HG03039 (cell line): ENCODE measurements around the gene PLEKHA7.
"Not testable (repeated sequence)": the region's sequence is repeated elsewhere in the genome, so short reads cannot be mapped to it uniquely, and the experiment has no call there.

Experiments
- ATAC-seq: cut with Tn5 transposase; IDR thresholded peaks from one replicate; pipeline ENCODE4 v1.9.1; 2021; ENCODE audit warnings: mild to moderate bottlenecking, moderate library complexity; ENCODE audit not compliant: unreplicated experiment

The PLEKHA7 gene

GRCh38 chr11:16979703-16980622 lies 34.3 kb downstream of the PLEKHA7 start:
- ATAC-seq = no peak

DNA sequence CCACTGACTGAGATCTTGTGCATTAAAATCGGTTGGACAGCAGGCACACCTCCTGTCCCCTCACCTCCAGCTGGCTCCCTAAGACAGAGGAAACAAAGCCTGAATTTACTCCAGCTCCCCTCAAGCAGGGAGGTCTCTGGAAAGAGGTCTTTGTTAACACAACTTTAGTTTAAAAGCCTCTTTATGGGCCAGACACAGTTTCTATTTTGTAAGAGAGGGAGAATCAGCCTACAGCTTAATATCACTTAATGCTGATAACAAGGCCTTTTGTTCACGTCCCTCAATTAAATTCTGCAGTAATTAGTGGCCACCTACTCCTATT lies 36.3 kb downstream of the PLEKHA7 start:
- no peak for ATAC-seq

- no peak for ATAC-seq
Observed at GRCh38 chr11:16977136-16977993, 36.8 kb downstream of the PLEKHA7 start.

DNA sequence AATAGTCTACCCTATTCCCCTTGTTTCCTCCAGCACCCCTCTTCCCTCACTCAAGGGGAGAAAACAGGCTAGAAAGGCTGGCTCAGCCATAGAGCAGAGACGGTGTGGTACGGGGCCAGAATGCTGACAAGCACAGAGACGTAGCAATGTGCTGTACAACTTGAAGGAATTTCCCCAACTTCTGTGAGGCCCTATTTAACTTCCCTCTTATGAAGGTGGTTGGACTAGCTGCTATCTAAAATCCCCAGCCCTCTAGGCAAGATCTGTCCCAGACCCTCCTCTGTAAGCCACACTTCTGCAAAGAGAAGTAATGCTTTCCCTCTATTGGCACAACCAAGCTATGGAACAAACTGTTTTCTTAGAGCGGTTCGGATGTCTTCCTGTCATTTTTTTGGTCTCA lies 37.8 kb downstream of the PLEKHA7 start:
- no peak for ATAC-seq

- no peak for ATAC-seq
Observed at GRCh38 chr11:16975906-16976305, 38.3 kb downstream of the PLEKHA7 start.

- no peak for ATAC-seq
Observed at GRCh38 chr11:16973338-16973964, 40.8 kb downstream of the PLEKHA7 start.

GRCh38 chr11:16969010-16969999 lies 44.9 kb downstream of the PLEKHA7 start:
- no peak for ATAC-seq

DNA sequence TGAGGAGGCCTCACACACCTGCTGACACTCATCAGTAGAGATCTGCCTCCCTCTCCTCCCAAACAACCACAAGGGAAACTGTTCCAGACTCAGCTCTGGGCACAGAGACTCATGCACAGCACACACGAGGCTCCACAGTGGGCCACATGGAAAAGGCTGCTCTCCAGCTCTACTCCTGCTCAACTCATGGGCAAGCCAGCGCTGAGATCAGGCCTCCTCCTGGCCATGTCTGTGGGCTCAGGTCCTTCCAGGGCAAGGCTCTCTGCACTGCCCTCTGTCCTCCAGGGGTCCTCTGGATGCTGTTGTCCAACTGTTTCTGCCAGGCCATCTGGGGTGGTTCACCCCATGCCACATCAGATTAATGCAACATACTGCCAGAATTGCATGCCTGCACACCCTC lies 46.0 kb downstream of the PLEKHA7 start:
- no peak for ATAC-seq

GRCh38 chr11:16966930-16967671 lies 47.1 kb downstream of the PLEKHA7 start:
- no peak for ATAC-seq

DNA sequence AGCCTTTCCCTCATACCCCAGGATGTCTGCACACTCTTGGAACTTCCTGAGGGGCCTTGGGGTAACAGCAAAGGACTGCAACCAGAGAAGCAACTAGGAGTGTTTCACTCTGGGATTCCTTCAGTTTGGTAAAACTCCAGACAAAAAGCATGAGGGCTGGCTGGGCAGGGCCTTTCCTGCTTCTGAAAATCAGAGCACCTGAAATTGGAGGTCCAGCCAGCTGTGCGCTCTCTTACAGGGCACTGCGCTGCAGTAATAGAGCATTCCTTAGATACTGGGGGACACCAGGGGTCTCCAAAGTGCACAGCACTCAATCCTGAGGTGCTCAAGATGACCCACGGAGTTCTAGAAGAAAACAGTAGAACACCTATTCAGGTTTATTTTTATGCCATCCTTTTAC lies 49.7 kb downstream of the PLEKHA7 start:
- no peak for ATAC-seq

DNA sequence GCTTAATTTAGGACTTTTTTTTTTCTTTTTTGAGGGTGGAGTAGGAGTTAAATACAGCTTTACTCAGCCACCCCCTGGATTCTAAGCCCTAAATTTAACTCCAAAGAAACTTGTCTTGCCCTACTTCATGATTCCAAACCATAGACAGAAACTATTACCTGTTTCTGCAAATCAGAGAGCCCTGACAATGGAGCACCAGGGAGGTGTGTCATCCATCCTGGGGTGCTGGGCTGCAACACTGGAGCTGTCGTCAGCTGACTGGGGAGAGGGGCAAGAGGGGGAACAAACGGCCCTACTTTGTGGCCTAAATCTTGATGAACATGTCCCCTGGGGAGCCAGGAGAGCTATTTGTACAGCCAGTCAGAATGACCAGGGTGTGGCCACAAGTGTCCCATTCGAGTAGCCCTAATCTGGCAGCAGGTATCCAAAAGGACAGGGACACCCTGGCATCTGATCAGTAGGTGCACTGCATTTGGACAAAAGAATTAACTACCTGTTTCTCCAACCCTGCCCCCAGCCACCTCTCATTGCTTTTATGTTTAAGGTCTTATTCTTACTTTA lies 50.8 kb downstream of the PLEKHA7 start:
- ATAC-seq = no peak

GRCh38 chr11:16962589-16962988 lies 51.6 kb downstream of the PLEKHA7 start:
- ATAC-seq = not testable (repeated sequence)

GRCh38 chr11:16962146-16962545 lies 52.1 kb downstream of the PLEKHA7 start:
- no peak for ATAC-seq

GRCh38 chr11:16960250-16960649 lies 54.0 kb downstream of the PLEKHA7 start:
- no peak for ATAC-seq

DNA sequence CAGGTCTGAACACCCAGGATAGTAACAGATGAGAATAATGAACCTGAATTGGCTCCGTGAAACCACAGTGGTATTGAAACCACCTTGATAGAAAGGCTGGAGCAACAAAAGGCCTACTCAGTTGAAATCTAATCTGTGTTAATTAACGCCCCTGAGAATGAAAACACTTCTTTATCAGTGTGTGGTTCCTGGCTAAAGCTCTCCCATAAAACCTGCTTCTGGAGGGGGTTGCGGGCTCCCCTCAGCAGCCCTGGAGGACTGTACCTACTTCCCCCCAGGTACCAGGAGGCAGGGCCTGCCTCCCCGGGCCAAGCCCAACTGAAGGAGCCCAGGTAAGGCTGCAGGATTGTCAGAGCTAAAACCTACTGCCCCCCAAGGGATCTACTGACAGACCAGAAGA lies 54.6 kb downstream of the PLEKHA7 start:
- ATAC-seq = no peak

- ATAC-seq = no peak
Observed at GRCh38 chr11:16958833-16959232, 55.4 kb downstream of the PLEKHA7 start.

GRCh38 chr11:16956538-16957153 lies 57.6 kb downstream of the PLEKHA7 start:
- ATAC-seq = no peak

DNA sequence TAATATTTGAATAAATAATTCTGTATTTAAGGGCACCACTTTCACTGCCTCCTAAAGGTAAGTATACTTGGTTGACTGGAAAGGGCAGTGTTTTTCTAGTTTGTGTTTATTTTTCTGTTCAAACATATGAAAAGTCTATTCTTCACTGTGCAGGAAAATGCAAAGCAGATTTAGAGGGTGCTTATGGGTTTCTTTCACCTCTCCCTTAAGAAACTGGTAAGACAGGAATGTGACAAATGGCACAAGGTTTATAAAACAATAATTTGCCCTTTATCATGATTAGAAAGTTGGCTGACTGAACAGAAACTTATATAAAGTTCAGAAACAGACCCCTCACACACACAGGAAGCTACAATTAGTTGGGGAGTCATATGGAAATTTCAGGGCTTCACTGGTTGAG lies 60.6 kb downstream of the PLEKHA7 start:
- ATAC-seq = no peak
